Uterus (tissue), 4 donors: ENCODE measurements around the gene GLOD5. TPM values are rescaled to one million over a fixed set of nuclear protein-coding genes. Genes with fewer than 3 reads are reported as not detected.
"Not testable (repeated sequence)": the region's sequence is repeated elsewhere in the genome, so short reads cannot be mapped to it uniquely, and the experiment has no call there.

ENCODE experiments used
- DNase-seq, 2 donors: peaks; one replicate each; pipeline ENCODE4 v3.0.0-alpha.2; 2019 to 2020
- H3K27ac ChIP-seq, 2 donors: fragments of 200-600 bp; sonication (generic); 1 replicate in 1 of 2; 2 replicates in 1 of 2; pipeline ENCODE4 v1.5.1; 2016 to 2018
- H3K27me3 ChIP-seq, 2 donors: fragments of 200-600 bp; sonication (generic); one replicate each; pipeline ENCODE4 v1.5.1; 2018 to 2019; ENCODE audit warnings: control low read depth in 1 of 2
- H3K36me3 ChIP-seq, 2 donors: fragments of 200-600 bp; sonication (generic); one replicate each; pipeline ENCODE4 v1.5.1; 2019; ENCODE audit warnings: control low read depth in 1 of 2
- H3K4me1 ChIP-seq, 2 donors: fragments of 200-600 bp; sonication (generic); one replicate each; pipeline ENCODE4 v1.5.1; 2018 to 2019; ENCODE audit warnings: control low read depth in 1 of 2
- H3K4me3 ChIP-seq, 2 donors: fragments of 200-600 bp; sonication (generic); 1 replicate in 1 of 2; 2 replicates in 1 of 2; pipeline ENCODE4 v1.5.1; 2018 to 2019; ENCODE audit warnings: mild to moderate bottlenecking in 1 of 2
- H3K9me3 ChIP-seq, 2 donors: fragments of 200-600 bp; sonication (generic); one replicate each; pipeline ENCODE4 v1.5.1; 2019; ENCODE audit warnings: control low read depth in 1 of 2
- POLR2A ChIP-seq, 2 donors: fragments of 450-650 bp; IDR thresholded peaks; one replicate each; pipeline ENCODE4 v1.6.1; 2016; ENCODE audit warnings: antibody characterized with exemption in 2 of 2, mild to moderate bottlenecking in 1 of 2, moderate library complexity in 1 of 2
- intact Hi-C: fragments of 100-400 bp; cut with DNase I; formaldehyde crosslinking; loops from one replicate; pipeline ENCODE4 v1.15.1; 2023; ENCODE audit warnings: low total_unique reads
- small RNA-seq: library from RNA; depleted of rRNA; stranded (forward); fragments of <200 nt; gene quantifications from one replicate; pipeline ENCODE3, GENCODE V24; 2016
- total RNA-seq, 4 donors: library from RNA; depleted of rRNA in 3 of 4; stranded (reverse); fragments of >200 nt in 3 of 4; gene quantifications; one replicate each; pipeline versions ENCODE4 v1.1.0 to v1.2.4, GENCODE V29; 2014 to 2023
- TF ChIP-seq, protein P1 (sequence below), 4 experiments: fragments of 200-600 bp in 2 of 4; fragments of 450-650 bp in 2 of 4; sonication (generic) in 2 of 4; IDR thresholded peaks; one replicate each; pipeline ENCODE4 v1.5.1; 2016 to 2019; ENCODE audit warnings: antibody characterized with exemption in 4 of 4, mild to moderate bottlenecking in 2 of 4, moderate library complexity in 1 of 4
- donor health status: DM: yes; HTN: yes; CAD: no.

The GLOD5 gene
- total RNA-seq, 4 donors from 2014 or later: not detected

DNA sequence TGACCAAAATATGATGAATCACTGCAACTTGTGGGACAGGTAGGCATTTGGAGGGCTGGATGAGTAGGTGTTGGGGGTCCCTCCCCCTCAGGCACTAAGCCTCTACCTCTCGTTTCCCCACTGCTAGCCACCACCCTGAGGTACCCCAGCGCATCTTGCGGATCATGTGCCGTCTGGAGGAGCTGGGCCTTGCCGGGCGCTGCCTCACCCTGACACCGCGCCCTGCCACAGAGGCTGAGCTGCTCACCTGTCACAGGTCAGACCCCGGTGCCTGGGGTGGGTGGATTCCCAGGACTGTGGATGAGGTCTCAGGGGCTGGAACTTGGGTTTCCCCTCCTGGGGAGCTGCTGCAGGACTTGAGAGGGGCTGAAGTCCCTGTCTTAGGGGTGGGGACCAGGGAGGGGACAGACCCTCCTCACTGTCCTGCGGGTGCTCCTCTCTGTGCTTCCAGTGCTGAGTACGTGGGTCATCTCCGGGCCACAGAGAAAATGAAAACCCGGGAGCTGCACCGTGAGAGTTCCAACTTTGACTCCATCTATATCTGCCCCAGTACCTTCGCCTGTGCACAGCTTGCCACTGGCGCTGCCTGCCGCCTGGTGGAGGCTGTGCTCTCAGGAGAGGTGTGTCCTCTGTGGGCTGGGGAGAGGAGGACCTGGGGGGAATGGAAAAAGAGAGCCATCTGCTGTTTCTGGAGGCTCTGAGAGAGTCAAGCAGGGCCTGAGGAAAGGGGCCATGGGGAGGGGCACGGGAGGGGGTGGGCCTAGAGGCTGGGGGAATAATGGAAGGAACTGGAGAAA lies 54.7 kb downstream of the GLOD5 start:
- H3K27ac ChIP-seq: no peak overlapping the region
- H3K27me3 ChIP-seq: no peaks in the 10 kb centered on the region
- H3K36me3 ChIP-seq: no peaks in the 10 kb centered on the region
- H3K4me1 ChIP-seq: no peaks in the 10 kb centered on the region
- no peaks in the 10 kb centered on the region for H3K9me3 ChIP-seq
- TF ChIP-seq POLR2A (IDR thresholded peaks at IDR 0.05): no peak
- TF ChIP-seq, protein P1, sequence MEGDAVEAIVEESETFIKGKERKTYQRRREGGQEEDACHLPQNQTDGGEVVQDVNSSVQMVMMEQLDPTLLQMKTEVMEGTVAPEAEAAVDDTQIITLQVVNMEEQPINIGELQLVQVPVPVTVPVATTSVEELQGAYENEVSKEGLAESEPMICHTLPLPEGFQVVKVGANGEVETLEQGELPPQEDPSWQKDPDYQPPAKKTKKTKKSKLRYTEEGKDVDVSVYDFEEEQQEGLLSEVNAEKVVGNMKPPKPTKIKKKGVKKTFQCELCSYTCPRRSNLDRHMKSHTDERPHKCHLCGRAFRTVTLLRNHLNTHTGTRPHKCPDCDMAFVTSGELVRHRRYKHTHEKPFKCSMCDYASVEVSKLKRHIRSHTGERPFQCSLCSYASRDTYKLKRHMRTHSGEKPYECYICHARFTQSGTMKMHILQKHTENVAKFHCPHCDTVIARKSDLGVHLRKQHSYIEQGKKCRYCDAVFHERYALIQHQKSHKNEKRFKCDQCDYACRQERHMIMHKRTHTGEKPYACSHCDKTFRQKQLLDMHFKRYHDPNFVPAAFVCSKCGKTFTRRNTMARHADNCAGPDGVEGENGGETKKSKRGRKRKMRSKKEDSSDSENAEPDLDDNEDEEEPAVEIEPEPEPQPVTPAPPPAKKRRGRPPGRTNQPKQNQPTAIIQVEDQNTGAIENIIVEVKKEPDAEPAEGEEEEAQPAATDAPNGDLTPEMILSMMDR (IDR thresholded peaks at IDR 0.05): no peak
- no peak for DNase-seq
- intact Hi-C loops: no loop called here
- no peak overlapping the region for H3K4me3 ChIP-seq

DNA sequence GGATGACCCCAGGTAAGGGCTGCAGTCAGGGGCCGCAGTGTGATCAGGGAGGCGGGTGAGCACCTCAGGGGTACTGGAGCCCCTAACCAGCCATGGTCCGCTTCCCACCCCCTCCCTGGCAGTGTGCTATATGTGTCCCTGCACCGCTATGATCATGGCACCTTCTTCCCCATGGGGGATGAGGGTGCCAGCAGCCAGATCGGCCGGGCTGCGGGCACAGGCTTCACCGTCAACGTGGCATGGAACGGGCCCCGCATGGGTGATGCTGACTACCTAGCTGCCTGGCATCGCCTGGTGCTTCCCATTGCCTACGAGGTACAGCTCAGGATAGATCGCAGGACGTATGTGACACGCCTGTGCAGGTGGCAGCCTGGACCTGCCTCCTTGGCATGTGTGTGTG lies 56.6 kb downstream of the GLOD5 start:
- no peaks in the 10 kb centered on the region for H3K27me3 ChIP-seq
- H3K4me3 ChIP-seq: no peak overlapping the region
- DNase-seq: no peak
- TF ChIP-seq, protein P1 (IDR thresholded peaks at IDR 0.05): no peak
- TF ChIP-seq POLR2A (IDR thresholded peaks at IDR 0.05): no peak
- intact Hi-C loops: no loop called here
- no peaks in the 10 kb centered on the region for H3K4me1 ChIP-seq
- H3K27ac ChIP-seq: no peak overlapping the region
- H3K36me3 ChIP-seq: no peaks in the 10 kb centered on the region
- H3K9me3 ChIP-seq: no peaks in the 10 kb centered on the region

DNA sequence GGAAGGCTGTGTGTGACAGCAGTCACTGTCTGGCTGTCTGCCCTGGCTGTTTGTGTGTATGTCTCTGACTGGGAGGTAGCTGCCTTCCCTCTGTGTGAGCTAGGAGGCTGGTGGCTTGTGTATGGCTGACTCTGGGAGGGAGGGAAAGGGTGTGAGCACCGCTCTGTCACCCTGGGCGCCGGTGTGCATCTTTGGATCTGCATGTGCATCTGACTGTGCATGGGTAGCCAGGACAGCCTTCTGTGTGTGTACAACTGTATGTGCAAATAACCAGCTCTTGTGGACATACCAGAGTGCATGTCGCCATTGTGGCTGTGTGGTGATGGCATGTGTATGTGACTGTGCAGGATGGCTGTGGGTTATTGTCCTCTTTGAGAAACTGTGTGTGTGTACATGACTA lies 57.3 kb downstream of the GLOD5 start:
- Histone ChIP-seq H3K27me3 (no peaks in the 10 kb centered on the region), H3K27ac (no peak overlapping the region), H3K4me3 (no peak overlapping the region), H3K36me3 (no peaks in the 10 kb centered on the region), H3K9me3 (no peaks in the 10 kb centered on the region), H3K4me1 (no peaks in the 10 kb centered on the region)
- intact Hi-C loops: no loop called here
- no peak for DNase-seq
- TF ChIP-seq, protein P1 (IDR thresholded peaks at IDR 0.05): no peak
- TF ChIP-seq POLR2A (IDR thresholded peaks at IDR 0.05): no peak

DNA sequence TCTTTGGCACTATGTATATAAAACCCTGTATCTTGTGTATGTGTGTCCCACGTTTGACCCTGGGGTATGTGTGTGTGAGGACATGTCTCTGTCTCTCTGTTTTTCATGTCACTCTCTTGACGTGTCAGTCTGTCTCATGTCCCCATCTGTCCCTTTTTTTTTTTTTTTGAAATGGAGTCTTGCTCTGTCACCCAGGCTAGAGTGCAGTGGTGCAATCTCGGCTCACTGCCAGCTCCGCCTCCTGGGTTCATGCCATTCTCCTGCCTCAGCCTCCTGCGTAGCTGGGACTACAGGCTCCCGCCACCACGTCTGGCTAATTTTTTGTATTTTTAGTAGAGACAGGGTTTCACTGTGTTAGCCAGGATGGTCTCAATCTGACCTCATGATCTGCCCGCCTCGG lies 57.8 kb downstream of the GLOD5 start:
- DNase-seq, intact Hi-C loops, H3K9me3 ChIP-seq, H3K4me1 ChIP-seq, H3K36me3 ChIP-seq, H3K4me3 ChIP-seq, H3K27me3 ChIP-seq, H3K27ac ChIP-seq: not testable (repeated sequence)

DNA sequence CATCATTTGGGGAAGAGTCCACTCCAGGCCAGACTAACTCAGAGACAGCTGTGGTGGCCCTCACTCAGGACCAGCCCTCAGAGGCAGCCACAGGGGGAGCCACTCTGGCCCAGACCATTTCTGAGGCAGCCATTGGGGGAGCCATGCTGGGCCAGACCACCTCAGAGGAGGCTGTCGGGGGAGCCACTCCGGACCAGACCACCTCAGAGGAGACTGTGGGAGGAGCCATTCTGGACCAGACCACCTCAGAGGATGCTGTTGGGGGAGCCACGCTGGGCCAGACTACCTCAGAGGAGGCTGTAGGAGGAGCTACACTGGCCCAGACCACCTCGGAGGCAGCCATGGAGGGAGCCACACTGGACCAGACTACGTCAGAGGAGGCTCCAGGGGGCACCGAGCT lies 61.5 kb downstream of the GLOD5 start:
- DNase-seq: no peak
- H3K36me3 ChIP-seq: no peaks in the 10 kb centered on the region
- no peaks in the 10 kb centered on the region for H3K4me1 ChIP-seq
- no peak overlapping the region for H3K4me3 ChIP-seq
- no peak overlapping the region for H3K27ac ChIP-seq
- no peaks in the 10 kb centered on the region for H3K27me3 ChIP-seq
- no peaks in the 10 kb centered on the region for H3K9me3 ChIP-seq
- intact Hi-C loops: no loop called here
- TF ChIP-seq, protein P1 (IDR thresholded peaks at IDR 0.05): no peak
- TF ChIP-seq POLR2A (IDR thresholded peaks at IDR 0.05): no peak

Small RNAs within 50 kb of the gene (small RNA-seq; reads per million reads assigned to genes)
- not detected for gene RNU6-1056P
- gene RNU6-29P: not detected

Other genes starting within 250 kb of the GLOD5 start
- gene EBP, start 239.9 kb upstream of the GLOD5 start, total RNA-seq: 10 to 100 TPM in 2 of 4 donors, 1 to 10 TPM in 1, not detected in 1; 2.4 to 23.0 (median 22.1) TPM
- gene TBC1D25, start 222.0 kb upstream of the GLOD5 start, total RNA-seq: 10 to 100 TPM in 1 of 4 donors, 1 to 10 TPM in 3; 4.1 to 14.3 (median 5.3) TPM
- gene RBM3, start 187.3 kb upstream of the GLOD5 start, total RNA-seq: 100 to 1,000 TPM in 3 of 4 donors, 10 to 100 TPM in 1; 52.3 to 239 (median 205) TPM
- 100 to 1,000 TPM in 2 of 4 donors, 10 to 100 TPM in 2; 64.8 to 147 (median 111) TPM for gene WDR13, start 164.3 kb upstream of the GLOD5 start, total RNA-seq
- 10 to 100 TPM in 1 of 4 donors, 1 to 10 TPM in 2, not detected in 1; 1.2 to 20.7 (median 1.9) TPM for gene WAS, start 77.9 kb upstream of the GLOD5 start, total RNA-seq
- 1 to 10 TPM in 3 of 4 donors, under 1 TPM in 1; 0.59 to 7.8 (median 3.8) TPM for gene SUV39H1, start 65.0 kb upstream of the GLOD5 start, total RNA-seq
- under 1 TPM in 1 of 4 donors, not detected in 3; 0.35 TPM for gene GATA1, start 24.8 kb downstream of the GLOD5 start, total RNA-seq
- 100 to 1,000 TPM in 3 of 4 donors, 10 to 100 TPM in 1; 25.0 to 160 (median 123) TPM for gene HDAC6, start 40.3 kb downstream of the GLOD5 start, total RNA-seq
- gene ERAS, start 64.8 kb downstream of the GLOD5 start, total RNA-seq: under 1 TPM in 2 of 4 donors, not detected in 2; 0.41 to 0.46 TPM
- 10 to 100 TPM in 1 of 4 donors, 1 to 10 TPM in 2, not detected in 1; 3.0 to 15.9 (median 3.4) TPM for gene PCSK1N, start 73.9 kb downstream of the GLOD5 start, total RNA-seq
- gene TIMM17B, start 136.0 kb downstream of the GLOD5 start, total RNA-seq: 10 to 100 TPM in 3 of 4 donors, 1 to 10 TPM in 1; 4.1 to 29.5 (median 17.2) TPM
- gene PQBP1, start 136.2 kb downstream of the GLOD5 start, total RNA-seq: 10 to 100 TPM; 46.4 to 90.7 (median 70.3) TPM
- gene SLC35A2, start 149.9 kb downstream of the GLOD5 start, total RNA-seq: 10 to 100 TPM in 2 of 4 donors, 1 to 10 TPM in 2; 4.4 to 16.9 (median 11.1) TPM
- gene PIM2, start 157.3 kb downstream of the GLOD5 start, total RNA-seq: 10 to 100 TPM in 1 of 4 donors, 1 to 10 TPM in 2, not detected in 1; 4.8 to 16.8 (median 9.1) TPM
- 10 to 100 TPM in 3 of 4 donors, 1 to 10 TPM in 1; 8.5 to 58.7 (median 21.8) TPM for gene OTUD5, start 195.9 kb downstream of the GLOD5 start, total RNA-seq
- gene KCND1, start 210.1 kb downstream of the GLOD5 start, total RNA-seq: 1 to 10 TPM in 2 of 4 donors, under 1 TPM in 1, not detected in 1; 0.29 to 4.6 (median 3.2) TPM
- gene GRIPAP1, start 240.5 kb downstream of the GLOD5 start, total RNA-seq: 10 to 100 TPM; 15.4 to 57.6 (median 22.0) TPM